Suprapubic skin (tissue), 4 donors: ENCODE data around the gene GGACT. TPM values are rescaled to one million over a fixed set of nuclear protein-coding genes. Genes with fewer than 3 reads are reported as not detected.

Experiments
- DNase-seq, 2 donors: peaks; one replicate each; pipeline ENCODE4 v3.0.0-alpha.2; 2019; ENCODE audit warnings: low spot score in 2 of 2
- H3K27ac ChIP-seq: fragments of 200-600 bp; sonication (generic); one replicate; pipeline ENCODE4 v1.5.1; 2019
- H3K27me3 ChIP-seq: fragments of 200-600 bp; sonication (generic); one replicate; pipeline ENCODE4 v1.5.1; 2019
- H3K36me3 ChIP-seq: fragments of 200-600 bp; sonication (generic); one replicate; pipeline ENCODE4 v1.5.1; 2019
- H3K4me1 ChIP-seq: fragments of 200-600 bp; sonication (generic); one replicate; pipeline ENCODE4 v1.5.1; 2019
- H3K4me3 ChIP-seq: fragments of 200-600 bp; sonication (generic); one replicate; pipeline ENCODE4 v1.5.1; 2019; ENCODE audit warnings: mild to moderate bottlenecking
- H3K9me3 ChIP-seq: fragments of 200-600 bp; sonication (generic); one replicate; pipeline ENCODE4 v1.5.1; 2019
- CTCF ChIP-seq, 2 donors: fragments of 200-600 bp in 1 of 2; fragments of 450-650 bp in 1 of 2; sonication (generic) in 1 of 2; IDR thresholded peaks; one replicate each; pipeline ENCODE4 v1.5.1; 2016 to 2019; ENCODE audit warnings: antibody characterized with exemption in 2 of 2, mild to moderate bottlenecking in 1 of 2, moderate library complexity in 1 of 2
- EP300 ChIP-seq: sonication (generic); formaldehyde crosslinking; IDR thresholded peaks from one replicate; pipeline ENCODE4 v1.6.1; 2017; ENCODE audit warnings: antibody characterized with exemption
- POLR2A ChIP-seq, 2 donors: fragments of 450-650 bp; IDR thresholded peaks; one replicate each; pipeline ENCODE4 v1.6.1; 2017; ENCODE audit warnings: antibody characterized with exemption in 2 of 2, mild to moderate bottlenecking in 2 of 2, moderate library complexity in 2 of 2
- POLR2AphosphoS5 ChIP-seq, 3 donors: sonication (generic); formaldehyde crosslinking; IDR thresholded peaks; one replicate each; pipeline ENCODE4 v1.6.1; 2017; ENCODE audit warnings: antibody characterized with exemption in 3 of 3
- WGBS: methylation state at CpG from one replicate; pipeline ENCODE4 v1.1.5; 2018; 5-methylcytosine and 5-hydroxymethylcytosine counted together
- total RNA-seq, 4 donors: library from RNA; depleted of rRNA; stranded (reverse); fragments of >200 nt; gene quantifications; one replicate each; pipeline ENCODE4 v1.1.0, GENCODE V29; 2016

The GGACT gene
- total RNA-seq, 4 donors from 2014 or later, result 1.5 to 4.2 (median 3.6) TPM

GRCh38 chr13:100634696-100635095 lies 46.1 kb upstream of the GGACT start:
- peaks cover 66% of the 10 kb centered on the region for H3K36me3 ChIP-seq
- H3K9me3 ChIP-seq, result no peaks in the 10 kb centered on the region
- H3K27ac ChIP-seq, result no peak overlapping the region
- no peak overlapping the region for H3K4me3 ChIP-seq
- TF ChIP-seq POLR2A (IDR thresholded peaks at IDR 0.05) (no peak), EP300 (no peak), POLR2AphosphoS5 (IDR thresholded peaks at IDR 0.05) (no peak), CTCF (IDR thresholded peaks at IDR 0.05) (no peak)
- no peaks in the 10 kb centered on the region for H3K4me1 ChIP-seq
- 90% methylated on average over 12 of the region's 12 CpGs for WGBS
- DNase-seq, result no peak
- no peaks in the 10 kb centered on the region for H3K27me3 ChIP-seq

GRCh38 chr13:100633461-100633860 lies 44.9 kb upstream of the GGACT start:
- TF ChIP-seq CTCF (IDR thresholded peaks at IDR 0.05), result no peak
- no peak for TF ChIP-seq POLR2A (IDR thresholded peaks at IDR 0.05)
- no peak for TF ChIP-seq EP300
- TF ChIP-seq POLR2AphosphoS5 (IDR thresholded peaks at IDR 0.05), result no peak
- Histone ChIP-seq H3K9me3 (no peaks in the 10 kb centered on the region), H3K36me3 (peaks cover 74% of the 10 kb centered on the region), H3K27me3 (no peaks in the 10 kb centered on the region), H3K4me3 (no peak overlapping the region), H3K4me1 (no peaks in the 10 kb centered on the region), H3K27ac (no peak overlapping the region)
- 94% methylated on average over 2 of the region's 2 CpGs for WGBS
- no peak for DNase-seq

- TF ChIP-seq CTCF (IDR thresholded peaks at IDR 0.05), result no peak
- no peak for TF ChIP-seq EP300
- no peak for TF ChIP-seq POLR2AphosphoS5 (IDR thresholded peaks at IDR 0.05)
- no peak for TF ChIP-seq POLR2A (IDR thresholded peaks at IDR 0.05)
- no peak for DNase-seq
- WGBS, result 84% methylated on average over 8 of the region's 8 CpGs
- no peaks in the 10 kb centered on the region for H3K9me3 ChIP-seq
- no peaks in the 10 kb centered on the region for H3K27me3 ChIP-seq
- no peak overlapping the region for H3K4me3 ChIP-seq
- peaks cover 75% of the 10 kb centered on the region for H3K36me3 ChIP-seq
- no peak overlapping the region for H3K27ac ChIP-seq
- no peaks in the 10 kb centered on the region for H3K4me1 ChIP-seq
Observed at GRCh38 chr13:100630555-100630954, 42.0 kb upstream of the GGACT start.

GRCh38 chr13:100627120-100627519 lies 38.5 kb upstream of the GGACT start:
- Histone ChIP-seq H3K4me1 (no peaks in the 10 kb centered on the region), H3K36me3 (peaks cover 76% of the 10 kb centered on the region), H3K27me3 (no peaks in the 10 kb centered on the region), H3K4me3 (no peak overlapping the region), H3K27ac (no peak overlapping the region), H3K9me3 (no peaks in the 10 kb centered on the region)
- 91% methylated on average over 9 of the region's 15 CpGs for WGBS
- TF ChIP-seq POLR2AphosphoS5 (IDR thresholded peaks at IDR 0.05), result no peak
- no peak for TF ChIP-seq POLR2A (IDR thresholded peaks at IDR 0.05)
- TF ChIP-seq EP300, result no peak
- TF ChIP-seq CTCF (IDR thresholded peaks at IDR 0.05), result no peak
- no peak for DNase-seq

GRCh38 chr13:100625447-100625846 lies 36.9 kb upstream of the GGACT start:
- H3K36me3 ChIP-seq, result peaks cover 73% of the 10 kb centered on the region
- H3K4me3 ChIP-seq, result no peak overlapping the region
- H3K27me3 ChIP-seq, result no peaks in the 10 kb centered on the region
- H3K4me1 ChIP-seq, result no peaks in the 10 kb centered on the region
- 81% methylated on average over 9 of the region's 9 CpGs for WGBS
- no peak for DNase-seq
- TF ChIP-seq POLR2A (IDR thresholded peaks at IDR 0.05) (no peak), EP300 (no peak), POLR2AphosphoS5 (IDR thresholded peaks at IDR 0.05) (no peak), CTCF (IDR thresholded peaks at IDR 0.05) (no peak)
- H3K27ac ChIP-seq, result no peak overlapping the region
- no peaks in the 10 kb centered on the region for H3K9me3 ChIP-seq
